ENCODE measurements around the gene IL12RB1.
"Not testable (repeated sequence)": the region's sequence is repeated elsewhere in the genome, so short reads cannot be mapped to it uniquely, and the experiment has no call there.

The IL12RB1 gene

DNA sequence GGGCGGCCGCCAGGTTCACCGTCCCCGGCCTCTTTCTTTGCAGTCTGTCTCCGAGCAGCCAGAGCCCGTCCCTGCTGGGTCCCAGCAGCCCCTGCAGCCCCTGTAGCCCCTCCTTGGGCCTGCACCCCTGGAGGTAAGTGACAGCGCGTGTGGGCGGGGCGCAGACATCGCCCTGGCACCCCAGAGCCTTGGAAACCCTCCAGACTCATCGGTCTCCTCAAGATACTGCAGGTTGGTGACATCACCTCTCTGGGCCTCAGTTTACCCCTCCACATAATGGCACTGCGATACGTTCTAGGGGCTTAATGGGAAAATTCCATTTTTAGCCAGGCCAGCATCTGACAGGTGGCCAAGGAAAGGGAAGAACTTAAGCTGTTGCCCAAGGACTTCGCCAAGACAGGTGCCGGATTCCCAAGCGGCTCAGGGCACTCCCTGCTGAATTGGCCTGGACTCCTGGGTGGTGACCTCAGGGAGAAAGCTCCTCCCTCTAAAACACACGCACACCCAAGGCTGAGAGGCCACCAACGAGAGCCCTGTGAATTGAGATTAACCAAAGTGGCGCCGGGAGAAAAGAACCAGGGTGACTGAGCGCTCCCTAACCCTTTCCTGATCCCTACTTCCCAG is 24.0 kb upstream of the IL12RB1 start:
- no peak for DNase-seq

DNA sequence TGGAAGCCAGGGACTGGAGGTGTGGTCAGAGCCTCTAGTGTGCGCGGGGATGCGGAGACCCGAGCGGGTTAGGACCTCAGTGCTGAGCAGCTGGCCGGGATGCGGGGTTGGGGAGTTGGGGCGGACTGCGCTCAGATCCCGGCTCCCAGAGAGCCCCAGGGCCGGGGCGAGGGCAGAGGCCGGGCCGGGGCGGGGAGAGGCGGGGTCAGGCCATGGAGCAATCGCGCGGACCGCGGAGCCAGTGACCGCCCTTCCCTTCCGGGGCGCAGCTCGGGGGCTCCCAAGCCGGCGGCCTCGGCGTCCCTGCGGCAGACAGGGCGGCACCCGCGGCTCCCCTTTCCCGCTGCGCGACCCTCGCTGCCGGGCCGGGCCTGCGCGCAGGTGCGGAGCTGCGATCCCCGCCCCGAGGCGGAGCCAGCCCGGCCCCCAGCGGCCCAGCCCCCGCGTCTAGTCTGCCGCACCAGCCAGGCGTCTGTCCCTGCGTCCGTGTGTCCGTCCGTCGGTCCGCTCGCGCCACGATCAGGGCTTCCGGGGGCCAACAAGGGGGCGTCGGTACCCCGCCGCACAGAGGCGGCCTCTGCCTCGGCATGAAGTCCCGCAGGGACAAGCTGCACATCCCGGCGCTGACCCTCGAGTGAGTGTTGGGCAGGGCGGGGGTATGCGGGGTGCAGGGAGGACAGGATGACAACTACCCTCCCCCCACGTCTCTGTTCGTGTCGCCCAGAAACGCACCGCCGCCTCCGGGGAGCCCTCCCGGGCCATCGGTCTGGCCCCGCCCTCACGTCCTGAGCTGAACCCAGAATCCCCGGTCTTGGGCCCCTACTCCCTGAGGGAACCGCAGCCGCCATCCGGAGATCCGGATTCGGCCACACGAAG is 23.2 kb upstream of the IL12RB1 start:
- peak; percentile 38 to 44 for DNase-seq

DNA sequence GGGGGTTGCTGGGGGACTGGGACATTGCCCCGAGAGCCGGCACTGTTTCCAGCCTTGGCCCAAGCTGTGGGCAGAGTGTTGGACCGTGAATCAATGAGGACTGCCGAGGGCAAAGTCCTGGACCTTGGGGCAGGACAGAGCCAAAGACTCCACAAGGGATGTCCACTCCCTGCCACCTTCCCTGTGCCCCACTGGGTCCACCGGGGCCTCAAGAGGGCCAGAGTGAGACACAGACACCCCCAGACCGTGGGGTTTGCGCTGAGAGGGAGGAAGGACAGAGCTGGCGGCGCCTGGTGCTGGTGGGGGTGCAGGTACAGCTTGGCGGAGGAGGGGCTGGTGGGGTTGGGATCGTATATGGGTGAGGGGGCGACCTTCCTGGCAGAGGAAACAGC is 22.6 kb upstream of the IL12RB1 start:
- no peak for DNase-seq

DNA sequence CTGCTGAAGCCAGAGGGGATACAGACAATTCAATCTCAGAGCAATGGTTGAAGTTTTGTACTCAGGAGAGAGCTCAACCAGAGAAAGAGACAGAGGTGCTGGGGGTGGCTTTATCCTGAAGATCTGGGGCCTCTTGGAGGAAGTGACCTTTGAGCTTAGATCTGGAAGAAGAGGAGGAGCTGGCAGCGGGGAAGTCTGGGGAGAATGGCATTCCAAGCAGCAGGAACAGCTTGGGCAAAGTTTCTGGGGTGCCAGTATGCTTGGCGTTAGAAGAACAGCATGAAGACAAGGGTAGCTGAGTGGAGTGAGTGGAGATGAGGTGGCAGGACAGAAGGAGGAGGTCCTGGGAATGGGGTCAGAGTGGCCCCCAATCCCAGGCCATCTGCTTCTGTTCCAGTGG is 22.2 kb upstream of the IL12RB1 start:
- no peak for DNase-seq

DNA sequence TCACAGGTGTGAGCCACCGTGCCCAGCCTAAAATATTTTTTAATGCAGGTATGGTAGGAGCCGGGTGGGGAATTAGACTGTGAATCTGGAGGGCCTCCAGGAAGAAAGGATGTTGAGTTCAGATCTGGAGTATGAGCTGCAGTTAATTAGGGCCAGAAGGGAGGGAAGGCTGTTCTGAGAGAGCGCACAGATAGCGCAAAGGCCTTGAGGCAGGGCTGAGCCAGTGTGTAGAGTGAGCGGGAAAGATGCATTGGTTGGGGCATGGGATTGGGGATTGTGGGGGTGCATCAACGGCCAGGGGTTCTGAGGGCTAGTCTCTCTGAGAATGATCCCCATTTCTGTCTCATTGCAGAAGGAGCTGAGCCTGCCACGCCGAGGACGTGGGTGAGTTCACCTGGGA is 20.5 kb upstream of the IL12RB1 start:
- no peak for DNase-seq

DNA sequence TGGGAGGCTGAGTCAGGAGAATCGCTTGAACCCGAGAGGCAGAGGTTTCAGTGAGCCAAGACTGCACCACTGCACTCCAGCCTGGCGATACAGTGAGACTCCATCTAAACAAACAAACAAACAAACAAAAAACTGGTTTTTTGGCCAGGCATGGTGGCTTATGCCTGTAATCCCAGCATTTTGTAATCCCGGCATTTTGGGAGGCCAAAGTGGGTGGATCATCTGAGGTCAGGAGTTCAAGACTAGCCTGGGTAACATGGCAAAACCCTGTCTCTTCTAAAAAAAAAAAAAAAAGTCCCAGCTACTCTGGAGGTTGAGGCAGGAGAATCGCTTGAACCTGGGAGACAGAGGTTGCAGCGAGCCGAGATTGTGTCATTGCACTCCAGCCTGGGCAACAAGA is 18.5 kb upstream of the IL12RB1 start:
- not testable (repeated sequence) for DNase-seq

DNA sequence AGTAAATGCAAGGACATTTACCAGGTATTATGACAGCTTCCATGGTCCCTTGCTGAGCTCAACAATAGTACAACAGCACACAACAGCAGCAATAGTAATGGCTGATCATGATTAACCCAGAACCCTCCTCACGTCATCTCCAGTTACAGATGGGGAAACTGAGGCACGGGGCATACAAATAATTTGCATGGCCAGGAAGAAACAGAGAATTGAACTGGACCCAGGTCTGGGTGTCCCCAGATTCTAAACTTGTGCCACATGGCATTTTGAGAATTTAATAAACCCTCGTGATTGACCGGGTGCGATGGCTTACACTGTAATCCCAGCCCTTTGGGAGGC is 18.0 kb upstream of the IL12RB1 start:
- DNase-seq: no peak

DNA sequence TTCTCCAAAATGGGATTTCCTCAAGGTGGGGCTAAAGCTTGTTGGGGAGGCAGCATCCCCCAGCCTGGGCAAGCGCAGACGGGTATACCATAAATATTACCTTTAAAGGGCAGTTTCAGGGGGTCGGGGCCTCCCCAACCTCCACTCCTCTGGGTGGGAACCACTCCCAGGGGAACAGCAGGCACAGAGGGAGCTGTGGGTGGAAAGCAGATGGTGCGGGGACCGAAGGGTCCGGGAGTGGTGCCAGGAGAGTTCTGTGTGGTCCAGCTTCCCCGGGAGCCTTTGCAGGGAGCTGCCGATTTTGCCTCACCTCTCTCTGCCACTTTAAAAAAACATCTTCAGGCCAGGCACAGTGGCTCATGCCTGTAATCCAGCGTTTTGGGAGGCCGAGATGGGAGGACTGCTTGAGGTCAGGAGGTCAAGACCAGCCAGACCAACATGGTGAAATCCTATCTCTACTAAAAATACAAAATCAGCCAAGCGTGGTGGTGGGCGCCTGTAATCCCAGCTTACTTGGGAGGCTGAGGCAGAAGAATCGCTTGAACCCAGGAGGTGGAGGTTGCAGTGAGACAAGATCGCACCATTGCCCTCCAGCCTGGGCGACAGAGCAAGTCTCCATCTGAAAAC is 16.3 kb upstream of the IL12RB1 start:
- no peak for DNase-seq

DNA sequence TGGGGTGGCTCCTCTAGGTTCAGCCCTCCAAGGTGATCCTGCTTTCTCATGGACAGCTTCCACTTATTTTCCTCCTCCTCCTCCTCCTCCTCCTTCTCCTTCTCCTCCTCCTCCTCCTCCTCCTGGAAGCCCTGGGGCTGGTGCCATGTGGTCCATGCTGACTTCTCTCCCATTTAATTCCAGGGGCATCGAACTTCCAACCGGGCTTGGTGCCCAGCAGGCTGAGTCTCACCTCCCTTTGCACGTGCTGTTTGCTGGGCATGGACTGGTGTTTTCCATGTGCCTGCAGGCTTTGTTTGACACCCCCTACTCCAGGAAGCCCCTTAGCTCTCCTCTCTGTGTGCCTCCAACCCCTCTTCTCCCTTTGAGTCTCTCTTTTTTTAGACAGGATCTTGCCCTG is 14.5 kb upstream of the IL12RB1 start:
- DNase-seq: no peak

DNA sequence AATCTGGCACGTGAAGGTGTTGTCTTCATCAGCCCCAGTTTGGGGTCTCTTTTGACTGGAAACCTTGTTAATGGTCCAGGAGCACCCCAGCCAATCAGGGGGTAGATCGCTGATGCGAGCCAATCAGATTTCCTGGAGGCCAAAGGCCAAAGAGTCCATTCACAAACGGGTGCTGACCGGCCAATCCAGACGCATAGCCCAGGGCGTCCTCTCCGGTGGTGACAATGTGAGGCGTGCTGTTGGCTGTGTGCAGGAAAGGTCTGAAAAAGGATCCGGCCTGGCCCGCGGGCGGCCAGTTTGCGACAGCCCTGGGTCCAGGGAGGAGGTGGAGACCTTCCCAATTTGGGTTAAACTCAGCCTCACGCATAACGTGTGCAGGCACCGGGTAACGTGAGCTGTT is 14.0 kb upstream of the IL12RB1 start:
- no peak for DNase-seq

DNA sequence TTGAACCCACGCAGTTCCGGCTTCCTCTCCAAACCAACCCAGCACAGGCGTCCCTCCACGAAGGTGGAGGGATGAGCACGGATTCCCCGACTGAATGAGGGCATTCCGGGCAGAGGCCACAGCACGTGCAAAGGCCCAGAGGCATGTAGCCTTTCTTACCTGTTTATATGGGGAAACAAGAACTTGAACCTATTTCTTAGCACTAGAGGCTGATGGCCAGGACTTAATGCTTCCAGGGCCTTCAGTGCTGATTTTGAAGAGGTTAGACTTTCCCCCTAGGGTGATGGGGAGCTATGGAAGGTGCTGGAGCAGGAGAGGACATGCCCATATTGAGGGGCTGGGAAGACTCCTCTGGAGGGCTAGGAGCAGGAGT is 12.9 kb upstream of the IL12RB1 start:
- no peak for DNase-seq

DNA sequence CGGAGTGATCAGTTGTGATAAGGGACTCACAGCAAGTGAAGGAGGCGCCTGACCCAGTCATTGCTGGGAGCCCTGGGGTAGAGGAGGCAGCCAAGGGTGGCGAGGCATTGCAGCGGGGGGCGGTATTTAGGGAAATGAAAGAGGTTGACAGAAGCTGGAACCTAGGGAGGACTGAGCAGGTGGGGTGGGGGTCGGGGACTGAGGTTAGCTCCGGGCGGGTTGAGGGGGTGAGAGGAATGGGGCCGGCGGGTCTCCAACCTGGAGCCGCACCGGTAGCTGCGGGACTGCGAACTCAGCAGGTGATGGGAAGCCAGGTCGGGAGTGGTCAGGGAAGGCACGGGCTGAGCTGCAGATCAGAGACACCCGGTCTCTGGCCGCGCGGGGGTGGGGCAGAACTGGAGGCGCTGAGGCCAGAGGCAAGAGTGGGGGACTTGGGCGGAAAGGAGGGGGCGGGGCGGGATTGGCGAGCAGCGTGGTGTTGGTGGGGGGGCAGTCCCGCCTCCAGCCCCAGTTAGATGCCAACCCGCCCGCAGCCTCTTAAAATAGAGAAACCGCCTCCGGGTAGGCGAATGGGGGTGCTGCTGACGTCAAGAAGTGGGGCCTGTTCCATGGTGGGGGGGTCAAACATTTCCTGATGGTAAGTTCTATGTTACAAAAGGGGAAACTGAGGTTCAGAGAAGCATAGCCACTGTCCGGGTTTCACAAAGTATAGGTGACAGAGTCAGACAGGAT is 12.3 kb upstream of the IL12RB1 start:
- DNase-seq: peak; percentile 59 to 74

DNA sequence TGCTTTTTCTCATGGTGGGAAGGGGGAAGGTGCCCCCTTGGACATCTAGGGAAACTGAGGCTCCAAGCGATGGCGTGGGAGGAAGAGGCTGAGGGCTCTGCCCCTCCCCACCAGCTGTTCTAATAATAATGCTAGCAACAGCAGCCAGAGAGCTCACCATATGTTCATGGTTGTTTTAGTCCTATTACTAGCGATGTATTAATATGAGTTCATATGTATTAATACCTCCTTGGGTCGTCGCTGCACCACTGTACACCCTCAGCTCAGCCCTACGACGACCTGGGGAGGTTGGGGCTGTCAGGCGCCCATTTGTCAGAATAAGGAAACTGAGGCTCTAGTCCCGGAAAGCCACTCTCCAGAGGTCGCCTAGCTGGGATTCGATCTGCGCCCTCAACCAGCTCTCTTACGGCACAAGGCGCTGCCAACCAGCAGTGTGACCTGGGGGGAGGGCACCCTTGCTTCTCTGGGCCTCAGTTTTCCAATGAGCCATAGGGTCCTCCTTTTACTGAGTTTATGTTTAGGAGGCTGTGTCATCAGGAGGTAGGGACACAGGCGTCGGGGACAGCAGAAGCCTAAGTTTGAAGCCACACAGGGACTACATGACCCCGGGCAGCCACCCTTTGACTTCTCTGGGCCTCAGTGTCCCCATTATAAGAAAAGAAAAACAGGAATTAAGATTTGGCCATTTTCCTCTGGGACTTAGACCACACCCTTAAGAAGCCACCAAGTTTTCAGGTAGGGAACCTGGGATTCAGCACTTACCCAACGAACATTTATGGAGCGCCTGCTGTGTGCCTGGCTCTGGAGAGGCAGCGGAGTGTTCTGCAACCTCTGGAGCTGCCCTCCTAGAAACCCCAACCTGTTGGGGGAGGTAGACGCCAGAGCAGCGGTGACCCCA is 11.5 kb upstream of the IL12RB1 start:
- DNase-seq: no peak

DNA sequence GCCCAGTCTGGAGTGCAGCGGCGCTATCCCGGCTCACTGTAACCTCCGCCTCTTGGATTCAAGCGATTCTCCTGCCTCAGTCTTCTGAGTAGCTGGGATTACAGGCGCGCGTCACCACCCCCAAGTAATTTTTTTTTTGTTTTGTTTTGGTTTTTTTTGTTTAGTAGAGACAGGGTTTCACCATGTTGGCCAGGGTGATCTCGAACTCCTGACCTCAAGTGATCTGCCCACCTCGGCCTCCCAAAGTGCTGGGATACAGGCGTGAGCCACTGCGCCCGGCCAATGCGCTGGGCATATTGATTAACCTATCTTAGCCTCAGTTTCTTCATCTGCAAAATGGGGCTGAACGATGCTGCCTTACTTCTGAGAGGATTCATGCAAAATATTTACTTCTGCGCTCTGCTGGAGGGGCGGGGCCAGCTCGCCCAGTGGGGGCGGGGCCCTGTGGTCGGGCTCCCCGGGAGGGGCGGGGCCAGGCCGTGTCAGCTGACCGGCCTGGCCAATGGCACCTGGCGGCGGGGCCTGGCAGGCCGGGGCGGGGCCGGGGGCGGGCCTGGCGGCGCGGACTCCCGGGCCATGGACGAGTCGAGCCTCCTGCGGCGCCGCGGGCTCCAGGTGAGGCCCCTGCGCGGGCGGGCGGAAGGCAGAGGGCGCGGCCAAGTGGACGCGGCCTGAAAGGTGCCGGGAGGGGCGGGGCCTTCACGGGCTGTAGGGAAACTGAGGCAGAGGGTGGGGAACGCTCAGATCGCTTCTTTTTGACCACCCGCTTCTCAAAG is 10.7 kb upstream of the IL12RB1 start, which contains the start of gene MAST3:
Gene MAST3 (plus strand): TSS at position 562 of the 776 bp plus-strand sequence. CDS start 15 bp downstream, at position 577.
- peak; percentile 94 to 95 for DNase-seq

DNA sequence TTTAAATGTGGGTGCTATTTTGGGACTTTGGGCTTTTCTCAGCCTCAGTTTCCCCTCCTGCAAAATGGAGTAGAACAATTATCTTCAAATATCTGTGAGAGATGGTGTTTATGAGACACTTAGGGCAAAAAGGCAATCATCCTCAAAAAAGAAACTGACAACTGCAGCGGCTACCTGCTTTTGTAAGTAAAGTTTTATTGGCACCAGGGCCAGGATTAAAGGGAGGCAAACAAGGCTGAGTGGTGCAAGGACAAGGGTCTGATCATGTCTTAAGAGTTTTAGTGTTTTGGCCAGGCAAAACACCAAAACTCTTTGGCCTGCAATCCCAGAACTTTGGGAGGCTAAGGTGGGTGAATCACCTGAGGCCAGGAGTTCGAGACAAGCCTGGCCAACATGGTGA is 9.5 kb upstream of the IL12RB1 start:
- DNase-seq: no peak

DNA sequence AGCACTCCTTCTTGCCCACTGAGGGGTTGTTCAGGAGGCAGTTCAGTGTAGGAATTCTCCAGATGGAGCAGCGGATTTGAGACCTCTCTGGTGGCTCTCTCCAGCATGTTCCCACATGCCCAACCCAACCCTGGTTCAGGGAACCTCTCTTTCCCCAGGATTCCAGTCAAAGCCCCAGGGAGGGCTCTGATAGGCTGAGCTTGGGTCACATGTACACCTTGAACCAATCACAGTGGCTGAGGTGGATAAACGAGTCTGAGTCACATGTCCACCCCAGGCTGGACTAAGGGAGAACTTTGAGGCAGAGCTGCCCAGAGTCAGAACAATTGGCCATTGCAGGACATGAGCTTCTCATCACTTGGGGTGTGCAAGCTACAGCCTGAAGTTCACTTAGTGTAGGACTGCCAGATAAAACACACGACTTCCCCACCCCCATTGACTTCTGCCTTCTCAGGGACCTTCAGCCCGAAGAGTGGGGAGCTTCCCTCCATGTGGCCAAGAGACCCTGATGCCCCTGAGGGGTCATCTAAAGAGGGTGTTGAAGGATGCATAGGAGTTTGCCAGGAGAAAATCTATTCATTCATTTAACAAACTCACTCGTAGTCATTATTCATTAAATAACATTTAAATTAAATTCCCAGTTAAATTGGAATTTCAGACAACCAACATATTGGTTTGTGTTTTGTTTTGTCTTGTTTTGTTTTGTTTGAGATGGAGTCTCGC is 6.9 kb upstream of the IL12RB1 start:
- no peak for DNase-seq

DNA sequence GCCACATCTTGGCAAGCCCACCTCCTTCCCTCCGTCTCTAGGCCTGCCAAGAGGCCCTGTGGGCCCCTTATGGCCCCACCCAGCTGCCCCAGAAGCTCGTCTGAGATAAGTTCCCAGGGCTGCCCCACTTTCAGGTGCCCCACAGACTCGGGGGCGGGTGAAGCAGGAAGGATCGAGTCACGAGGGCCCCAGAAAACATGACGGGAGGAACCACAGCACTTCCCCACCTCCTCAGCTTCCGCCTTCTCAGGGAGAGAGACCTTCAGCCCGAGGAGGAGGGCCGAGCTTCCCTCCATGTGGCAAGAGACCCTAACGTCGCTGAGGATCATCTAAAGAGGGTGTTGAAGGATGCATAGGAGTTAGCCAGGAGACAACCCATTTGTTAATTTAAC is 4.5 kb upstream of the IL12RB1 start:
- peak; percentile 87 for DNase-seq

DNA sequence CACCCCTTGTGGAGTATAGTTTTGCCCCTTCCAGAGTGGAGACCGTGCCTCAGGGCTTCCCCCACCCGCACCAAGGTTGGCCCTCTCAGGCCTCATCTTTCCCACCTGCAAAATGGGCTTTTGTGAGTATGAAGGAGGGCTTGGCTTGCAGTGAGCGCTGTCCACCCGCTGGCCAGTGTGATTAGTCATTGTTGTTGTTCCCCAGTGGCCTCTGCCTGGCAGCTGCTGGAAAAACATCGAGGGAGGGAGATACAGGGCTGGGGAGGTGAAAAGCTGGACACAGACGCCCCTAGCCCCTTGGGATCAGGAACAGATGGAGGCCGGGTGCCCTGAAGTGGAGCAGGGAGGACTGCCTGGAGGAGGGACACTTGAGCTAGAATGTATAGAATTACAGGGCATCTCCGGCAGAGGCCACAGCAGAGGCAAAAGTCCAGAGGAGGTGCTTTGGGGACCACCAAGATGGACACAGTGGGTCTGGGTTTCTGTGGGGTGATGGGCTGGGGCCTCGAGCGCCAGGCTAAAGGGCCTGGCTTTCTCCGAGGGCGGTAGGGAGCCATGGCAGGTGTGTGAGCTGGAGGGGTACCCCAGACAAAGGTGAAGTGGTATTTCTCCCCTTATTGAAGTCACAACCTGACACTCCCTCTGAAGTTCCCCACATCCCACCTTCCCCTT is 3.9 kb upstream of the IL12RB1 start:
- DNase-seq: no peak

DNA sequence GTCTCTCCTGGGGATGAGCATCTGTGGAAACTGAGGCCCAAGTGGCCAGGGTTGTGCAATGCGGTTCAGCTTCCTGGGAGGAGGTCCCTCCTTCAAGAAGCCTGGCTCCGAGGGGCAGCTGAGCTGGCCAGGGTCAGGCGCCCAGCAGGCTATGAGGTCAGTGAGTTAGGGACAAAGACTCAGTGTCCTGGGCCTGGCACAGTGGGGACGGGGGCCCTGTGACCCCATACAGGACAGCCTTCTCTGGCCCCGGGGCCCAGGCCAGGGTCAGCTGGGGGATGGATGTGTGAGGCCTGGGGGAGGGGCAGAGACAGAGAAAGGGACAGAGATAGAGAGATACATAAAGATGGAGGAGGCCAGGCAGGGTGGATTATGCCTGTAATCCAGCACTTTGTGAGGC is 3.0 kb upstream of the IL12RB1 start:
- no peak for DNase-seq

DNA sequence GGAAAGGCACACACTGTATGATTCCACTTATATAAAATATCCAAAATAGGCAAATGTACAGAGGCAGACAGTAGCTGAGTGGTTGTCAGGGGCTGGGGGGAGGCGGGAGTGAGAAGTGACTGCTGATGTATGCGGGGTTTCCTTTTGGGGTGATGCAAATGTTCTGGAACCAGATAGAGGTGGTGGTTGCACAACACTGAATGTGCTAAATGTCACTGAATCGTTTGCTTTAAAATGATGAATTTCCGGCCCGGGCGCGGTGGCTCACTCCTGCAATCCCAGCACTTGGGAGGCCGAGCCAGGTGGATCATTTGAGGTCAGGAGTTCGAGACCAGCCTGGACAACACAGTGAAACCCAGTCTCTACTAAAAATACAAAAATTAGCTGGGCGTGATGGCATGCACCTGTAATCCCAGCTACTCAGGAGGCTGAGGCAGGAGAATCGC is 2.4 kb upstream of the IL12RB1 start:
- DNase-seq: peak; percentile 78 to 82
